Measurements from ENCODE around the gene PICK1. TPM values are rescaled to one million over a fixed set of nuclear protein-coding genes. Genes with fewer than 3 reads are reported as not detected.

The PICK1 gene
- total and polyA plus RNA-seq, 2 of the 8 experiments (the other 6 are each of a cell fraction or from before 2014, with no cell fraction given), result 20.4 to 22.9 TPM

DNA sequence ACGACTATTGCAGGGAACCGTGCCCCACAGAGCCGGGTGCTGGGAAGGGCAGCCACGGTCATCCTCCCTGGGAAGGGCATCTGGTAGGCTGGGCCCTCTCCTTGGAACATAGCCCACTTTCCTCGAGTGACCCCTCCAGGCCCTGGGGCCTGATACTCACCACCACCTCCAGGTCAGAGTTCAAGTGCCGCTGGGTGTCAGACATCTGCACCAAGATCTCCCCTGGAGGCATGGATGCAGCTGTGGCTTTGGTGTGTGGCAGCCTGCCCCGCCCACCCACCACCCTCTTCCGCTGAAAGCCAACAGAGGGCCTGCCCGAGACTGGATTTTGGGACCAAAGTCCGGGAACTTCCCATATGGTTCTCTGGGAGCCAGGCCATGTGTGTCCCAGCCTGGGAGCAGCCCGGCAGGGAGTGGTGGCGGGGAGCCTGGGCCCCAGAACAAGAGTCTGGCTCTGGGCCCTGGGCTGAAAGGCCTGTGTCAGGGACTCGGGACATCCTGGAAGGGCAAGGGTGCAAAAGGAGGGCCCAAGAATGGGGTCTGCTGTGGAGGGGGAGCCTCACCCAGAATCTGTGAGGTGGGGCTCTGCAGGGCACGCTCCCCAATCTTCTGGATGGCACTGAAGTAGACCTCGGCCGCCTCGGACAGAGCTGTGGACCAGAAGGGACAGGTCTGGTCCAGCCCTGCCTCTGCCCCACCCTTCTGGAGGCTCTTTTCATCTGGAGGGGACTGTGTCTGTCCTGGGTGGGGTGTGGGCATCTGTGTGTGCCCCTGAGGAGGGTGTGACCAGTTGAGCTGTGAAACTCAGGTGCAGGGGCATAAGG lies 50.7 kb downstream of the PICK1 start:
- POLR2A ChIA-PET (ENCODE audit: partially characterized antibody), result no interaction called here
- Histone ChIP-seq H3K79me1 (ENCODE audit: low read depth, low read length) (no peaks in the 10 kb centered on the region), H3K18ac (ENCODE audit: extremely low read depth, low read length) (no peak overlapping the region), H4K91ac (replicated peaks; ENCODE audit: insufficient read length, low read length) (no peak overlapping the region), H2AFZ (ENCODE audit: low read length) (no peak overlapping the region), H2BK5ac (ENCODE audit: low read depth, low read length) (no peak overlapping the region), H3K23me2 (ENCODE audit: low read depth, low read length) (0 out of 2 replicates have a peak, but pooled peaks cover 1% of the 10 kb centered on the region), H2BK12ac (ENCODE audit: low read depth, low read length) (no peak overlapping the region), H3K9me3 (ENCODE audit: insufficient read depth in 2 of 2, low read depth in 1 of 2, low read length in 1 of 2) (no peaks in the 10 kb centered on the region), H3K27me3 (replicated peaks in 1 of 4; ENCODE audit: control insufficient read depth in 3 of 4, extremely low read depth in 1 of 4, insufficient read depth in 3 of 4, low read length in 3 of 4) (no peaks in the 10 kb centered on the region), H3K23ac (ENCODE audit: insufficient read length) (no peak overlapping the region), H3K9ac (replicated peaks in 1 of 4; ENCODE audit: extremely low read depth in 1 of 4, low read depth in 3 of 4, low read length in 3 of 4) (no peak overlapping the region), H3K36me3 (ENCODE audit: control insufficient read depth in 2 of 4, insufficient read depth in 4 of 4, low read length in 3 of 4) (no peaks in the 10 kb centered on the region), H2BK120ac (replicated peaks; ENCODE audit: low read depth, low read length) (no peak overlapping the region), H3K4me3 (ENCODE audit: extremely low read depth in 1 of 4, insufficient read depth in 2 of 4, low read depth in 3 of 4, low read length in 4 of 4) (no peak overlapping the region), H3K4me1 (replicated peaks in 1 of 4; ENCODE audit: control insufficient read depth in 3 of 4, insufficient read depth in 4 of 4, low read length in 3 of 4) (peaks cover 0 to 9% (median 7%) of the 10 kb centered on the region in 4 experiments; a peak in 3 of 7 replicates), H3K4me2 (ENCODE audit: insufficient read depth in 1 of 2, low read depth in 2 of 2, low read length in 2 of 2) (no peak overlapping the region), H2BK15ac (ENCODE audit: low read length) (no peak overlapping the region), H4K20me1 (replicated peaks in 1 of 2; ENCODE audit: control insufficient read depth in 1 of 2, insufficient read depth in 2 of 2, low read length in 2 of 2) (no peaks in the 10 kb centered on the region), H3K56ac (replicated peaks; ENCODE audit: insufficient read length, low read depth, low read length) (no peak overlapping the region), H2AK5ac (ENCODE audit: low read depth, low read length) (no peak overlapping the region), H3K4ac (replicated peaks; ENCODE audit: insufficient read length, low read depth, low read length) (no peak overlapping the region), H4K5ac (ENCODE audit: insufficient read length, low read depth, low read length) (no peak overlapping the region), H3K27ac (ENCODE audit: low read depth, low read length) (no peak overlapping the region), H2BK20ac (ENCODE audit: low read length) (no peak overlapping the region), H4K8ac (ENCODE audit: extremely low read depth, insufficient read depth, low read length) (no peak overlapping the region), H3K14ac (ENCODE audit: insufficient read length) (no peak overlapping the region), H3K79me2 (ENCODE audit: control insufficient read depth in 1 of 2, insufficient read depth in 2 of 2, low read length in 2 of 2) (no peaks in the 10 kb centered on the region)
- 83% methylated on average over 14 of the region's 17 CpGs; no CpG with 5 or more reads in 1 of the 2 experiments for WGBS, 2 experiments (ENCODE audit: extremely low coverage in 1 of 2, insufficient coverage in 1 of 2, insufficient read length in 1 of 2, insufficient replicate concordance in 2 of 2, low coverage in 1 of 2, low lambda C conversion rate in 2 of 2, missing lambda C conversion rate in 1 of 2)
- CTCF ChIA-PET (ENCODE audit: partially characterized antibody), result interaction anchor here (0.5 to 10.2 kb wide), 17 partner anchors 7 to 259 kb away, joined by 3 to 194 read pairs (median 4); no protein-coding TSS in a partner anchor
- DNase-seq (ENCODE audit: low read depth in 1 of 2, low spot score in 2 of 2), result no peak
- no peak for FAIRE-seq
- no peak for TF ChIP-seq POLR2A (IDR thresholded peaks at IDR 0.05; ENCODE audit: control extremely low read depth in 1 of 2, low read depth in 2 of 2, low read length in 2 of 2)
- TF ChIP-seq HDAC6 (IDR thresholded peaks at IDR 0.05; ENCODE audit: low read depth, low read length), result no peak
- no peak for TF ChIP-seq TEAD4 (IDR thresholded peaks at IDR 0.05; ENCODE audit: low read depth, low read length)
- no peak for TF ChIP-seq BRCA1 (IDR thresholded peaks at IDR 0.05; ENCODE audit: low read depth, low read length)
- TF ChIP-seq SIRT6 (IDR thresholded peaks at IDR 0.05; ENCODE audit: low read length), result no peak
- TF ChIP-seq CREB1 (IDR thresholded peaks at IDR 0.05), result no peak
- no peak for TF ChIP-seq CEBPB (IDR thresholded peaks at IDR 0.05; ENCODE audit: low read depth, low read length)
- no peak for TF ChIP-seq CBX5 (IDR thresholded peaks at IDR 0.05; ENCODE audit: low read depth, low read length)
